ENCODE measurements around the gene CD164. TPM values are rescaled to one million over a fixed set of nuclear protein-coding genes. Genes with fewer than 3 reads are reported as not detected.

Gene CD164
- polyA plus RNA-seq, 1 donor (not counting 4 experiments of a cell fraction or from before 2014, with no cell fraction given): 244 TPM

DNA sequence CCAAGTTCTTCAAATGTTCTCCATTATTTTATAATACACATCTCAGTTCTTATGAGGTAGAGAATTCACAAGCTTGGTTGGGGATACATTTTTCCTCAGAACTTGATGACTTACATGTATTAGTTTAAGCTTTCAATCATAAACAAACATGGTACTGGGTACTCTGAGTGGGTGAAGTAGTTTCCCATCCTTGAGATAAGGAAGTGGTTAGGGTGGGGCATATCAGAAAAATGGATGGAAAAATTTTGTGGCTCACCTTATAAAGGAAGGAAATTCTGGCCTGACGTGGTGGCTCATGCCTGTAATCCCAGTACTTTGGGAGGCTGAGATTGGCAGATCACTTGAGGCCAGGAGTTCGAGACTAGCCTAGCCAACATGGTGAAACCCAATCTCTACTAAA lies 52.0 kb downstream of the CD164 start:
- no peak for FAIRE-seq
- dilution Hi-C loops (cut with MboI; ENCODE audit: extremely low pct_ligation_motif_present, low sequenced_read_pairs): no loop called here
- Histone ChIP-seq H3K9ac (ENCODE audit: control insufficient read depth, extremely low read depth, insufficient read depth, low read length) (no peak overlapping the region), H3K4me1 (ENCODE audit: control insufficient read depth, extremely low read depth, insufficient read depth, low read length) (no peaks in the 10 kb centered on the region), H3K27ac (ENCODE audit: control insufficient read depth, insufficient read depth, low read length) (no peak overlapping the region), H3K9me3 (ENCODE audit: control insufficient read depth, low read depth, low read length) (no peaks in the 10 kb centered on the region), H3K36me3 (ENCODE audit: control insufficient read depth in 2 of 2, extremely low read depth in 1 of 2, insufficient read depth in 2 of 2, low read length in 2 of 2) (no peaks in the 10 kb centered on the region), H3K27me3 (ENCODE audit: control insufficient read depth, extremely low read depth, insufficient read depth, low read length) (no peaks in the 10 kb centered on the region), H2AFZ (ENCODE audit: control insufficient read depth, low read length) (no peak overlapping the region), H3K4me3 (ENCODE audit: control insufficient read depth in 2 of 3, extremely low read depth in 1 of 3, insufficient read depth in 2 of 3, low read depth in 1 of 3, low read length in 3 of 3) (no peak overlapping the region), H3K79me2 (ENCODE audit: control insufficient read depth, insufficient read depth, low read length) (no peaks in the 10 kb centered on the region), H4K20me1 (ENCODE audit: control insufficient read depth, extremely low read depth, insufficient read depth, low read length) (no peaks in the 10 kb centered on the region), H3K4me2 (ENCODE audit: control insufficient read depth, extremely low read depth, insufficient read depth, low read depth, low read length) (no peak overlapping the region), H3K9me1 (ENCODE audit: control insufficient read depth, extremely low read depth, insufficient read depth, low read length) (no peaks in the 10 kb centered on the region)
- TF ChIP-seq EZH2 (IDR thresholded peaks at IDR 0.05; ENCODE audit: low read length): no peak
- TF ChIP-seq, protein P1, sequence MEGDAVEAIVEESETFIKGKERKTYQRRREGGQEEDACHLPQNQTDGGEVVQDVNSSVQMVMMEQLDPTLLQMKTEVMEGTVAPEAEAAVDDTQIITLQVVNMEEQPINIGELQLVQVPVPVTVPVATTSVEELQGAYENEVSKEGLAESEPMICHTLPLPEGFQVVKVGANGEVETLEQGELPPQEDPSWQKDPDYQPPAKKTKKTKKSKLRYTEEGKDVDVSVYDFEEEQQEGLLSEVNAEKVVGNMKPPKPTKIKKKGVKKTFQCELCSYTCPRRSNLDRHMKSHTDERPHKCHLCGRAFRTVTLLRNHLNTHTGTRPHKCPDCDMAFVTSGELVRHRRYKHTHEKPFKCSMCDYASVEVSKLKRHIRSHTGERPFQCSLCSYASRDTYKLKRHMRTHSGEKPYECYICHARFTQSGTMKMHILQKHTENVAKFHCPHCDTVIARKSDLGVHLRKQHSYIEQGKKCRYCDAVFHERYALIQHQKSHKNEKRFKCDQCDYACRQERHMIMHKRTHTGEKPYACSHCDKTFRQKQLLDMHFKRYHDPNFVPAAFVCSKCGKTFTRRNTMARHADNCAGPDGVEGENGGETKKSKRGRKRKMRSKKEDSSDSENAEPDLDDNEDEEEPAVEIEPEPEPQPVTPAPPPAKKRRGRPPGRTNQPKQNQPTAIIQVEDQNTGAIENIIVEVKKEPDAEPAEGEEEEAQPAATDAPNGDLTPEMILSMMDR (optimal IDR thresholded peaks at IDR 0.05 in 1 of 3, IDR thresholded peaks at IDR 0.05 in 1 of 3, conservative IDR thresholded peaks at IDR 0.05 in 1 of 3; ENCODE audit: extremely low read depth in 1 of 3, insufficient read depth in 2 of 3, low read length in 3 of 3): no peak
- no peak for DNase-seq (ENCODE audit: low read depth, low spot score)

- H3K9me1 ChIP-seq (ENCODE audit: control insufficient read depth, extremely low read depth, insufficient read depth, low read length): no peaks in the 10 kb centered on the region
- FAIRE-seq (no peak), DNase-seq (ENCODE audit: low read depth, low spot score) (no peak)
- H3K27ac ChIP-seq (ENCODE audit: control insufficient read depth, insufficient read depth, low read length): no peak overlapping the region
- H3K4me3 ChIP-seq (ENCODE audit: control insufficient read depth in 2 of 3, extremely low read depth in 1 of 3, insufficient read depth in 2 of 3, low read depth in 1 of 3, low read length in 3 of 3): no peak overlapping the region
- H3K27me3 ChIP-seq (ENCODE audit: control insufficient read depth, extremely low read depth, insufficient read depth, low read length): no peaks in the 10 kb centered on the region
- H3K4me1 ChIP-seq (ENCODE audit: control insufficient read depth, extremely low read depth, insufficient read depth, low read length): no peaks in the 10 kb centered on the region
- H2AFZ ChIP-seq (ENCODE audit: control insufficient read depth, low read length): no peak overlapping the region
- H3K9me3 ChIP-seq (ENCODE audit: control insufficient read depth, low read depth, low read length): no peaks in the 10 kb centered on the region
- H3K4me2 ChIP-seq (ENCODE audit: control insufficient read depth, extremely low read depth, insufficient read depth, low read depth, low read length): no peak overlapping the region
- no peak for TF ChIP-seq EZH2 (IDR thresholded peaks at IDR 0.05; ENCODE audit: low read length)
- TF ChIP-seq, protein P1 (optimal IDR thresholded peaks at IDR 0.05 in 1 of 3, IDR thresholded peaks at IDR 0.05 in 1 of 3, conservative IDR thresholded peaks at IDR 0.05 in 1 of 3; ENCODE audit: extremely low read depth in 1 of 3, insufficient read depth in 2 of 3, low read length in 3 of 3): no peak
- H4K20me1 ChIP-seq (ENCODE audit: control insufficient read depth, extremely low read depth, insufficient read depth, low read length): no peaks in the 10 kb centered on the region
- H3K9ac ChIP-seq (ENCODE audit: control insufficient read depth, extremely low read depth, insufficient read depth, low read length): no peak overlapping the region
- no peaks in the 10 kb centered on the region for H3K79me2 ChIP-seq (ENCODE audit: control insufficient read depth, insufficient read depth, low read length)
- no peaks in the 10 kb centered on the region for H3K36me3 ChIP-seq (ENCODE audit: control insufficient read depth in 2 of 2, extremely low read depth in 1 of 2, insufficient read depth in 2 of 2, low read length in 2 of 2)
- dilution Hi-C loops (cut with MboI; ENCODE audit: extremely low pct_ligation_motif_present, low sequenced_read_pairs): no loop called here
Measured at GRCh38 chr6:109328629-109329028, 53.6 kb downstream of the CD164 start.

Data from keratinocyte (primary cell).